OCI-LY3 (cell line): ENCODE measurements around the gene CRMP1.

Experiments used
- H2AFZ ChIP-seq: fragments of 200-600, 300-600 bp; shearing (Covaris generic); 2 replicates; pipeline ENCODE4 v1.6.0; 2014; ENCODE audit warnings: antibody characterized with exemption, low read depth, low read length
- H3K27ac ChIP-seq: fragments of 200-600, 300-600 bp; sonication (generic); 2 replicates; pipeline ENCODE4 v1.5.1; 2014; ENCODE audit warnings: mild to moderate bottlenecking, low read length, moderate library complexity, mixed read lengths
- H3K27me3 ChIP-seq: fragments of 200-600, 300-600 bp; sonication (generic); 2 replicates; pipeline ENCODE4 v1.6.1; 2014; ENCODE audit warnings: low read depth, low read length, mixed read lengths
- H3K36me3 ChIP-seq: fragments of 200-600, 300-600 bp; sonication (generic); replicated peaks from 2 replicates; pipeline ENCODE3; 2014; ENCODE audit warnings: low read depth, low read length, mixed read lengths
- H3K4me1 ChIP-seq: fragments of 300-600, 200-600 bp; sonication (generic); 2 replicates; pipeline ENCODE4 v1.6.1; 2014; ENCODE audit warnings: low read length, mixed read lengths
- H3K4me2 ChIP-seq: fragments of 200-600, 300-600 bp; sonication (generic); 2 replicates; pipeline ENCODE4 v1.6.1; 2014; ENCODE audit warnings: low read length, mixed read lengths
- H3K4me3 ChIP-seq: fragments of 300-600, 200-600 bp; sonication (generic); 2 replicates; pipeline ENCODE4 v1.5.1; 2014; ENCODE audit warnings: antibody characterized with exemption, mild to moderate bottlenecking, low read length, moderate library complexity
- H3K79me2 ChIP-seq: fragments of 300-600, 200-600 bp; shearing (Covaris generic); 2 replicates; pipeline ENCODE4 v1.6.1; 2014; ENCODE audit warnings: mild to moderate bottlenecking, low read length, mixed read lengths
- H3K9ac ChIP-seq: fragments of 300-600, 200-600 bp; shearing (Covaris generic); 2 replicates; pipeline ENCODE4 v1.6.0; 2014; ENCODE audit warnings: mild to moderate bottlenecking, low read length, moderate library complexity
- H3K9me3 ChIP-seq: fragments of 200-600, 300-600 bp; shearing (Covaris generic); 2 replicates; pipeline ENCODE4 v1.6.1; 2014; ENCODE audit warnings: low read length, mixed read lengths; ENCODE audit not compliant: insufficient read depth
- H4K20me1 ChIP-seq: fragments of 200-600, 300-600 bp; sonication (generic); 2 replicates; pipeline ENCODE4 v1.6.1; 2016; ENCODE audit warnings: low read length, mixed read lengths; ENCODE audit not compliant: insufficient read depth
- EZH2phosphoT487 ChIP-seq: fragments of 200-600 bp; shearing (Covaris generic); IDR thresholded peaks from 2 replicates; pipeline ENCODE4 v1.6.1; 2018; ENCODE audit warnings: antibody characterized with exemption, mixed run types, low read depth
- TF ChIP-seq, protein P1 (sequence below): fragments of 200-600, 300-600 bp; sonication (generic); IDR thresholded peaks from 2 replicates; pipeline ENCODE4 v1.5.1; 2014; ENCODE audit warnings: antibody characterized with exemption, low read length, low read depth

The CRMP1 gene

DNA sequence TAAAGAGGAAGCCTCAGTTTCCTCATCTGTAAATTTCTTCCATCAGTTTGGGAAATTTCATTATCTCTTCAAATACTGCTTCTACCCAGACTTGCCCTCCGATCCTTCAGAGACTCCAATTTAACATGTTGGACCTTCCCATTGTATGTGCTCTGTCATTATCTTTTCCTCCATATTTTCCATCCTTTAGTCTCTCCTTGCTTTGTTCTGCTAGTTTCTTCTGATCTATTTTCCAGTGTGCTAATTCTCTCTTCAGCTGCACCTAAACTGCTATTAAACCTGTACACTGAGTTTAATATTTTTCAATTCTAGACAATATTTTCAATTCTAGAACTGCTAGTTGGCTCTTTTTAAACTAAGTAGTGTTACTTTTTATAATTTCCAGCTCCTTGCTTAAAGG, 116.4 kb downstream of the CRMP1 start:
- no peak overlapping the region for H2AFZ ChIP-seq
- peaks cover 11% of the 10 kb centered on the region for H3K36me3 ChIP-seq
- no peaks in the 10 kb centered on the region for H3K4me1 ChIP-seq
- H3K4me3 ChIP-seq: no peak overlapping the region
- H3K79me2 ChIP-seq: no peaks in the 10 kb centered on the region
- H3K27ac ChIP-seq: no peak overlapping the region
- no peaks in the 10 kb centered on the region for H3K27me3 ChIP-seq
- no peak overlapping the region for H3K9ac ChIP-seq
- no peak for TF ChIP-seq EZH2phosphoT487
- TF ChIP-seq, protein P1, sequence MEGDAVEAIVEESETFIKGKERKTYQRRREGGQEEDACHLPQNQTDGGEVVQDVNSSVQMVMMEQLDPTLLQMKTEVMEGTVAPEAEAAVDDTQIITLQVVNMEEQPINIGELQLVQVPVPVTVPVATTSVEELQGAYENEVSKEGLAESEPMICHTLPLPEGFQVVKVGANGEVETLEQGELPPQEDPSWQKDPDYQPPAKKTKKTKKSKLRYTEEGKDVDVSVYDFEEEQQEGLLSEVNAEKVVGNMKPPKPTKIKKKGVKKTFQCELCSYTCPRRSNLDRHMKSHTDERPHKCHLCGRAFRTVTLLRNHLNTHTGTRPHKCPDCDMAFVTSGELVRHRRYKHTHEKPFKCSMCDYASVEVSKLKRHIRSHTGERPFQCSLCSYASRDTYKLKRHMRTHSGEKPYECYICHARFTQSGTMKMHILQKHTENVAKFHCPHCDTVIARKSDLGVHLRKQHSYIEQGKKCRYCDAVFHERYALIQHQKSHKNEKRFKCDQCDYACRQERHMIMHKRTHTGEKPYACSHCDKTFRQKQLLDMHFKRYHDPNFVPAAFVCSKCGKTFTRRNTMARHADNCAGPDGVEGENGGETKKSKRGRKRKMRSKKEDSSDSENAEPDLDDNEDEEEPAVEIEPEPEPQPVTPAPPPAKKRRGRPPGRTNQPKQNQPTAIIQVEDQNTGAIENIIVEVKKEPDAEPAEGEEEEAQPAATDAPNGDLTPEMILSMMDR: no peak
- H3K9me3 ChIP-seq: peaks cover 11% of the 10 kb centered on the region
- no peaks in the 10 kb centered on the region for H4K20me1 ChIP-seq
- H3K4me2 ChIP-seq: no peak overlapping the region

DNA sequence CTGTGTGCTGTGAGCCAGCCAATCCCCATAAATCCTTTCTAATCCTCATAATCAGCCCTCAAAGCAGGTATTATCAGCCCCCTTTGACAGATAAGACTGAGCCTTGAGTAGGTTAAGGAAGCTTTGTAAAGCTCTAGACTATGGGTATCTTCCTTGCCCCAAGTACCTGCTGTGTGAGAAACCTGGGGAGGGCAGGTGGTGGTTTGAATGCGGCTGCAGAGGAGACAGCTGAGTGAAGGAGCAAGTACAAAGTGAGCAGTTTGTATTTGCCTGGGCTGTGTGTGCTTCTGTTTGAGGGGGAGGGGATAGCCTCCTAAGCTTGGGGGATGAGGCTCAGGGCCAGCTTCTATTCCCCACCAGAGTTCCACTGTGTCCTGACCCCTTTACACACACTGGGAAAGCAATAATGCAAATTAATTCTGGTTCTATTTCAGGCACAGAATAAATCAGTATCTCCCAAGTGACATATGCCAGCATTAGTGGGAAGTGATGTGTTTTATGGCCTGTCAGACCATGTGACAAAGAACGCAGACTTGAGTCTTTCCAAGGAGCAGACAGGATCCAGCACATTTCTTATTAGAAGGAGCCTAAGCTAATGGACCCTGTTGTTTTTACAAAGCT, 118.4 kb downstream of the CRMP1 start:
- Histone ChIP-seq H3K36me3 (peaks cover 21% of the 10 kb centered on the region), H3K4me2 (no peak overlapping the region), H3K4me1 (no peaks in the 10 kb centered on the region), H3K9ac (no peak overlapping the region), H2AFZ (no peak overlapping the region), H3K27ac (no peak overlapping the region), H4K20me1 (no peaks in the 10 kb centered on the region), H3K9me3 (peaks cover 11% of the 10 kb centered on the region), H3K27me3 (no peaks in the 10 kb centered on the region), H3K79me2 (no peaks in the 10 kb centered on the region), H3K4me3 (no peak overlapping the region)
- TF ChIP-seq EZH2phosphoT487: no peak
- TF ChIP-seq, protein P1: no peak

DNA sequence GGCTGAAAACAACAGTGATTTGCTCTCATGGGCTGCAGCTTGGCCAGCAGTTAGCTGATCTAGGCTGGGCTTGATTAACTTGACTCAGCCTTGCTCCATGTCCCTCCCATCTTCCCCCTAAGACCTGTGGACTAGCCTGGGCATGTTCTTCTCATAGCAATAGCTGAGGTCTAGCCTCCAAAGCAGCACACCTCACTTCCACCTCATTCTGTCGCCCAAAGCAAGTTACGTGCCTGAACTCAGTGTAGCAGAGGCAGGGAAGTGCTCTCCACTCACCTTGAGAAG, 119.7 kb downstream of the CRMP1 start:
- H3K9me3 ChIP-seq: peaks cover 11% of the 10 kb centered on the region
- no peak overlapping the region for H3K9ac ChIP-seq
- H3K79me2 ChIP-seq: no peaks in the 10 kb centered on the region
- no peaks in the 10 kb centered on the region for H4K20me1 ChIP-seq
- peaks cover 29% of the 10 kb centered on the region for H3K36me3 ChIP-seq
- H2AFZ ChIP-seq: no peak overlapping the region
- TF ChIP-seq EZH2phosphoT487: no peak
- TF ChIP-seq, protein P1: no peak
- H3K4me3 ChIP-seq: no peak overlapping the region
- no peaks in the 10 kb centered on the region for H3K4me1 ChIP-seq
- no peaks in the 10 kb centered on the region for H3K27me3 ChIP-seq
- H3K4me2 ChIP-seq: no peak overlapping the region
- no peak overlapping the region for H3K27ac ChIP-seq

DNA sequence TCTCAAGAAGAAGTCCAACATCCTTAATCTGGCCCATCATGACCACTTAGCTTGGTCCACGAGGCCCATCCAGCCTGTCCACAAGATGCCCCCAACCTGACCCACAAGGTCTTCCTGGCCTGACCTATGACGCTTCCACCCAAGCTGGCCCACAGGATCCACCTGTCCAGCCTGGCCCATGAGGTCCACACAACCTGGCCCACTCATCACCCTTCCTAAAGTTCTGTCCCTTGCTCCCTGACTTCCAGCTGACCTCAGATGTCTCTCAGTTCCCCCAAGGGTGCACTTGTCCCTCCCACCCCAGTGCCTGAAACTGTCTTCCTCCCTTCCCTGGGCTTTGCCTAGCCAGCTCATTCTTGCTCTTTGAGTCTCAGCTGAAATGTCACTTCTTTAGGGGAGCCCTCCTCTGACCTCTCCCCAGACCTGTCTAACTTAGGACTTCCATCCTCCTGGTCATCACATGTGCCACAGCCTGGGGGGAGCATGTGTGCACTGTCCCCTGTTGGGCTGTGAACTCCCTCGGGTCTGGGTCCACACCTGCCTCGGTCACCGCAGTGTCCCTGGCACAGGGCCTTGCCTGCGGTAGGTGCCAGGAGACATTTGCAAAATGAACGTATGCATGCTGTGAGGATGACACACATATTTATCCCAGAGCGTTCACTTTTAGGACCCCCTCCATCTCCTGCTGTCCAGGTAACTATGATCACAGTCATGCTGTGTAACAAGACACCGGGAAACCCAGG, 120.2 kb downstream of the CRMP1 start:
- Histone ChIP-seq H2AFZ (no peak overlapping the region), H3K4me2 (no peak overlapping the region), H3K4me1 (no peaks in the 10 kb centered on the region), H3K79me2 (no peaks in the 10 kb centered on the region), H3K27ac (no peak overlapping the region), H3K9ac (no peak overlapping the region), H3K27me3 (no peaks in the 10 kb centered on the region), H3K36me3 (peaks cover 34% of the 10 kb centered on the region), H3K4me3 (no peak overlapping the region), H4K20me1 (no peaks in the 10 kb centered on the region), H3K9me3 (peaks cover 11% of the 10 kb centered on the region)
- TF ChIP-seq EZH2phosphoT487: no peak
- TF ChIP-seq, protein P1: no peak
